HG03558 (cell line): Measurements from ENCODE around the gene IL1B.
A peak's percentile ranks its signal among the peaks of the same experiment; 100 is the strongest.

Source experiments
- ATAC-seq: cut with Tn5 transposase; IDR thresholded peaks from one replicate; pipeline ENCODE4 v1.9.1; 2021; ENCODE audit warnings: moderate number of reproducible peaks; ENCODE audit not compliant: unreplicated experiment; ENCODE audit errors: extremely low read depth

IL1B gene

GRCh38 chr2:112830682-112831512 lies 5.7 kb downstream of the IL1B start:
- ATAC-seq = no peak

DNA sequence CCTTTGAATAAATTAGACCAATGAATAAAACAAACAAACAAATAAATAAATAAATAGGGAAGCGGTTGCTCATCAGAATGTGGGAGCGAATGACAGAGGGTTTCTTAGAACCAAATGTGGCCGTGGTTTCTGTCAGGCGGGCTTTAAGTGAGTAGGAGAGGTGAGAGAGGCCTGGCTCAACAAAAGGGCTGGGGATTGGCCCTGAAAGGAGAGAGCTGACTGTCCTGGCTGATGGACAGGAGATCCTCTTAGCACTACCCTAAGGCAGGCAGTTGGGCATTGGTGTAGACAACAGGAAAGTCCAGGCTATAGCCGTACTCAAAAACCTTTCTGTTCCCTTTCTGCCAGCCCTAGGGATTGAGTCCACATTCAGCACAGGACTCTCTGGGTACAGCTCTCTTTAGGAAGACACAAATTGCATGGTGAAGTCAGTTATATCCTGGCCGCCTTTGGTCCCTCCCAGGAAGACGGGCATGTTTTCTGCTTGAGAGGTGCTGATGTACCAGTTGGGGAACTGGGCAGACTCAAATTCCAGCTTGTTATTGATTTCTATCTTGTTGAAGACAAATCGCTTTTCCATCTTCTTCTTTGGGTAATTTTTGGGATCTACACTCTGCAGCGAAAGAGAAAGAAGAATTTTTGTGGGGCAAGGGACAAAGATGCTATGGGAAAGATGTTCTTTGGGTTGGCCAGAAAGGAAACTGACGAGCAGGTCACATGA lies 6.5 kb downstream of the IL1B start:
- no peak for ATAC-seq

DNA sequence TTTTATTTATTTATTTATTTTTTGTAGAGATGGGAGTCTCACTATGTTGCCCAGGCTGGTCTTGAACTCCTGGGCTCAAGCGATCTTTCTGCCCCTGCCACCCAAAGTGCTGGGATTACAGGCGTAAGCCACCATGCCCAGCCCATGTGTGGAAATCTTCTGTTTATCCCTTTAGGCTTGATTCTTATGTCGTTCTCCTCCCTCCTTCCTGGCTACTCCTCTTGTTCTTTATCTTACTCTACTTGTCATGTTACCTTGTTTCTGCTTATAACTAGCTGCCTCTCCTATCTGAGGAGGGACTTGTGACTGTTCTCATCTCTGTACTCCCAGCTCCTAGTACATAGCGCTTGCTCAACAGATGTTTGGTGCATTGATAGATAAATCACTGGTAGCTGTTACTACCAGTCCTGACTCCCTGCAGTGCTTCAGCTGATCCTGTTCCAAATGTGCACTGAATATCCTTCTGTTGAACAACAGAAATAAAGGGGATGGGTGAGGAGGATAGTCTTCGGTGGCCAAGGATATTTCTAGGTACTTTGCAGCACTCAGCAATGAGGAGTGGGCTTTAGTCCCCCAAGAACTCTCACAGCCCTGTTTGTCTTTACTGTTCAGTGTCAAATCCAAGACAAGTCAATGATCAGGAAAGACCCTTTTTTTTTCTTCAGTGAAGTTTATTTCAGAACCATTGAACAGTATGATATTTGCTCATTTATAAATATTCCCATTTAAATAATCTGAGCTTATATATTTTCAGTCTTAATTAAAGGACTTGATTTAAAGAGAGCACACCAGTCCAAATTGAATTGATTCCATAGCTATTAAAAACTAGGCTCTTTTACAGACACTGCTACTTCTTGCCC lies 7.2 kb downstream of the IL1B start:
- ATAC-seq = no peak

DNA sequence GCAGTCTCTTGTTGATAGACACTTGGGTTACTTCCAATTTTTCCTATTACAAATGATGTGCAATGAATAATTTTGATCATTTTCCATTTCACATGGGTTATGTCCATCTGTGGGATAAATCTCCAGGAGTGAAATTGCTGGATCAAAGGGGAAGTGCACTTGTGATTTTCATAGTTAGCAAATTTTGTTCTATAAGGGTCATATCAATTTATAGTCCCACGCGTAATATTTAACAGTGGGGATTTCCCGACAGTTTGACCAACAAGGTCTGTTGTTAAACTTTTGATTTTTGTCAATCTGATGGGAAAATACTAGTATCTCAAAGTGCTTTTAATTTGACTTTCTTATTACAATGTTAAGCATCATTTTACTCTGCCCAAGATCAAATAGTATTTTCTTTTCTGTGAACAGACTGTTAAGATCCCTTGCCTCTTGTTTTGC lies 8.3 kb downstream of the IL1B start:
- no peak for ATAC-seq

GRCh38 chr2:112827604-112828185 lies 8.9 kb downstream of the IL1B start:
- no peak for ATAC-seq

GRCh38 chr2:112827009-112827408 lies 9.6 kb downstream of the IL1B start:
- no peak for ATAC-seq

- no peak for ATAC-seq
Measured at GRCh38 chr2:112825706-112826105, 10.9 kb downstream of the IL1B start.

GRCh38 chr2:112824694-112825085 lies 11.9 kb downstream of the IL1B start:
- no peak for ATAC-seq

GRCh38 chr2:112821682-112822081 lies 14.9 kb downstream of the IL1B start:
- ATAC-seq = no peak

DNA sequence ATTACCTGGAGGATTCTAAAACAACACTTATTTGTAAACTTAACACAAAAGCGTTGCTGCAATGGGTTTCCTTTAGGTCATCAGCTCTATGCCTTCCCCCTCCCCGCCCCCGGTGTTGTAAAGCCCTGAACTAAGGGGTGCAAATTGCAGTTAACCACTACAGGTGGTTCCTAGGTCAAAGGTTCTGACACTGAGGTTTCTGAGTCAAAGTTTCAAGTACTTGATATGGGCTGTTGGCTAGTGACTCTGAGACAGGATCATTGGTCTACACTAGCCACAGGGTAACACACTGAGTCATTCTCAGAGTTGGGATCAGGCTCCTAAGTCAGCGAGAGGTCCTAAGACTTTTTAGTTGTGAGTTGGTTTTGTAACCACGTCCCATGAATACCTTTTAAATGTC lies 15.4 kb downstream of the IL1B start:
- peak; percentile 72 for ATAC-seq

DNA sequence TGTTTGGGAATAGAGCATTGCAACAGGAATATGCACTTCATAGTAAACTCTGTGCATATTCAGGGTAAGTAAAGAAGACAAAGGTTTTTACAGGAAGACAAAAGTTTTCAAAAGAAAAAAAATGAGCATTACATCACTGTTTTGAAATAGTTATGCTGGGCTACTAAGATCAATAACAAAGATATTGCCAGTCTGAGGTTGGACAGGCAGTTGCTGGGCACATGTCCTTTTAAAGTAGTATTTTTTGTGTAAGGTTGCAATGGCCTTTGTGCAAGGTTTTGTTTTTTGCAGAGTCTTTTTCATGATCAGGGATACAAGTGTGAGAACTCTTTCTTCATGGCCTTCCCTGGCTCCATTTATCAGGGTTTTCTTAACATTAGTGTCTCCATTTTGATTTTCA lies 16.2 kb downstream of the IL1B start:
- ATAC-seq = no peak

GRCh38 chr2:112819081-112819480 lies 17.5 kb downstream of the IL1B start:
- ATAC-seq = no peak

- ATAC-seq = no peak
Measured at GRCh38 chr2:112818094-112818902, 18.3 kb downstream of the IL1B start.

GRCh38 chr2:112817082-112817689 lies 19.4 kb downstream of the IL1B start:
- no peak for ATAC-seq

GRCh38 chr2:112814278-112814677 lies 22.3 kb downstream of the IL1B start:
- no peak for ATAC-seq

DNA sequence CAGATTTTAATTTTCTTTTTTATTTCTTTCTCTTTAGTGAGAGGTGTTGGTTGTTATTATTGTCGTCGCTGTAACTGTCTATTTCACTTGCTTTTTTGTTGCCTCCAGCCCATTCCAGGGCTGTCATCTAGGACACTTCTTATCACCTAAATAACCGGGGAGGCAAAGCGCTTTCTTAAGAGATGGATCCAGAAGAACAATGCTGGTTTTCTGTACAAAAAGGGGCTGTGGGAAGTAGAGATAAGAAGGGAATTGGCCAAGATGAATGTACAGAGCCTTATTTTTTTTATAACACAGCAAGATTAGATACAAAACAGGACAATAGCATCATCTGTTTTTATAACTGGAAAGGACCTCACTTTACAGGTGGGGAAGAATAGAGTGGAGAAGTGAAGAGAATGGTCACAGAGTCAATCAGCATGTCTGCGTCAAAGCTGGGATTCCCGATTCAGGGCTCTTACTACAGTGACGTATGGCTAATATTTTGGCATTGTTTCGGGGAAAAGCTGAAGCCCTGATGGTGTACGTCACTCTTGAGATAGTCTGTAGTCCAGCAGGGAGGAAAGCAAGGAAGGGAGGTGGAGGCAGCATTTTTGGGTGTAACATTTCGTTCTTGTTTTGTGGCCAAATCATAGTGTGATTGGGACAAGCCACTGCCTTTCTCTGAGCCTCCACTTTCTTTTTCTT lies 23.2 kb downstream of the IL1B start:
- no peak for ATAC-seq

GRCh38 chr2:112812318-112813267 lies 24.0 kb downstream of the IL1B start:
- no peak for ATAC-seq
